ENCODE data around the gene AP1B1.
"Not testable (repeated sequence)": the region's sequence is repeated elsewhere in the genome, so short reads cannot be mapped to it uniquely, and the experiment has no call there.

AP1B1 gene

DNA sequence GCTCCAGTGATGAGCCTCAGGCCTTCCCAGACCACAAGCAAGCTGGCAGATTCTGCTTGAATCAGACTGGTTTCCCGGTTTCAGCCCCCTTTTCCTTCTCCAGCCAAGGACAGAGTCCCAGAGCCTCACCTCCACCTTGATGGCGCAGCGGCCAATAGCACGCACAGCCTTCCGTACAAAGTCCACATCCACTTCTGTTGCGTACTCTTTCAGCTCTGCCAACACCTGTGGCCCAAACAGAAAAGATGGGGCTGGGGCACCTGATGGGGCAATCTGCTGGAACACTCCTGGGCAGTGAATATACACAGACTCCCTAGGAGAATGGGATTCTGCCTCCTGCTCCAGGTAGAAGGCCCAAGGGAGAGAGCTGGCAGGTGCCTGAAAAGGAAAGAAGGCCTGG is 37.3 kb downstream of the AP1B1 start:
- Histone ChIP-seq H3K9me3 (ENCODE audit: control insufficient read depth, low read length) (no peaks in the 10 kb centered on the region), H3K36me3 (ENCODE audit: control insufficient read depth, insufficient read depth, low read length) (peaks cover 97% of the 10 kb centered on the region), H3K27ac (ENCODE audit: low read depth, low read length, severe bottlenecking) (no peak overlapping the region), H3K4me1 (ENCODE audit: control insufficient read depth, insufficient read depth, low read length, poor library complexity, severe bottlenecking) (no peaks in the 10 kb centered on the region), H3K4me3 (ENCODE audit: extremely low read depth, insufficient read depth, low read length, poor library complexity, severe bottlenecking) (no peak overlapping the region)
- 94 to 98% methylated on average over 6 of the region's 6 CpGs for WGBS, 2 experiments (ENCODE audit: insufficient coverage in 2 of 2)

DNA sequence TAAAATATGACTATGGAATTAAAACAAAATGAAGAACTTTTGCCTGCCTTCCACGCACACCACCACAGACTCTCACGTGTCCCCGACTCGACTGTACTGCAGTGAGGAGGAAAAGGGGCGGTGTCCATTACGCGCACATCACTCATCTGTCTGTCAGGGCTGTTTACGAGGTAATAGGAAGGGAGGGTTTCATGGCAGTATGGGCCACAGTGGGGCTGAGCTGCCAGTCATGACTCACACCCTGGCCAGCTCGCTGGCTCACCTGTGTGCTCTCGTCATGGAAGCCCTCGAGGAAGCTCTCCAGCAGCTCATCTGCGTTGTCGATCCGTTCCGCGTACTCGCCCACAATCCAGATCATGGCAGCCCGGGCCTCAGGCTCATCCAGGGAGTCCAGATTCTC is 39.4 kb downstream of the AP1B1 start:
- H3K4me1 ChIP-seq (ENCODE audit: control insufficient read depth, insufficient read depth, low read length, poor library complexity, severe bottlenecking) = peaks cover 4% of the 10 kb centered on the region
- WGBS, 2 experiments (ENCODE audit: insufficient coverage in 2 of 2) = 96 to 97% methylated on average over 17 to 18 of the region's 18 CpGs
- H3K27ac ChIP-seq (ENCODE audit: low read depth, low read length, severe bottlenecking) = no peak overlapping the region
- H3K9me3 ChIP-seq (ENCODE audit: control insufficient read depth, low read length) = no peaks in the 10 kb centered on the region
- H3K4me3 ChIP-seq (ENCODE audit: extremely low read depth, insufficient read depth, low read length, poor library complexity, severe bottlenecking) = no peak overlapping the region
- peaks cover 85% of the 10 kb centered on the region for H3K36me3 ChIP-seq (ENCODE audit: control insufficient read depth, insufficient read depth, low read length)

DNA sequence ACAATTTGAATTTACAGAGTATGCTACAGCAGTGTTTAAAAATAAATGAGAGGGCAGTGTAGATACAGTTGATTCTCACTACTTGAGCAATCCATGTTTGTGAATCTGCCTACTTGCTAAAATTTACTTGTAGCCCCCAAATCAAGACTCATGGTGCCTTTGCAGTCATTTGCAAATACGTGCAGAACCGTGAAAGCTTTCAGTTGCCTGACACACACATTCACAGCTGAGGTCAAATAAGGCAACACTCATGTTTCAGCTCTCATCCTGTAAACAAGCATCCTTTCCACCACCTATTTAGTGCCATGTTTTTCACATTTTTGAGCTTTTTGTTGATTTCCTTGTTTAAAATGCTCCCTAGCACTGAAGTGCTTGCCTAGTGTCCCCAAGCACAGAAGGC is 40.3 kb downstream of the AP1B1 start:
- Histone ChIP-seq H3K4me1 (ENCODE audit: control insufficient read depth, insufficient read depth, low read length, poor library complexity, severe bottlenecking) (peaks cover 4% of the 10 kb centered on the region), H3K9me3 (ENCODE audit: control insufficient read depth, low read length) (no peaks in the 10 kb centered on the region), H3K36me3 (ENCODE audit: control insufficient read depth, insufficient read depth, low read length) (peaks cover 83% of the 10 kb centered on the region), H3K4me3 (ENCODE audit: extremely low read depth, insufficient read depth, low read length, poor library complexity, severe bottlenecking) (no peak overlapping the region), H3K27ac (ENCODE audit: low read depth, low read length, severe bottlenecking) (no peak overlapping the region)
- WGBS, 2 experiments (ENCODE audit: insufficient coverage in 2 of 2) = 95% methylated on average over 2 of the region's 2 CpGs

DNA sequence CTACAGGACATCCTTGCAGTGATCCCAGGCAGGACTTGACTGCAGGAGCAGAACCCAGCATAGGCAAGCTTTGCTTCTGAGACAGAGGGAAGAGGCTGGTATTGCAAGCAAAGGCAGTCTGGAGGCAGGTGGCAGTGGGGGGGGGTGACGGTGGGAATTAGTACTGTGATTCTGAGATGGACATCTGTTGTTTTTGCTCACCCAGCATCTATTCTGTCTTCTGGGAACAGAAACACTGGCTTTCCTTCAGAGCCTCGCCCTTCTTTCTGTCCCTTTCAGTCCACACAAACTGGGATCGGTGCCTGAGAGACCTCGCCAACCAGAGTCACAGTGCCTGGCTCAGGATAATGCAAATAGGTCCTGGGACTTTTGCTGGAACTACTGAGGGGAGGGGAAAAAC is 41.7 kb downstream of the AP1B1 start:
- Histone ChIP-seq H3K36me3 (ENCODE audit: control insufficient read depth, insufficient read depth, low read length) (peaks cover 83% of the 10 kb centered on the region), H3K9me3 (ENCODE audit: control insufficient read depth, low read length) (no peaks in the 10 kb centered on the region), H3K27ac (ENCODE audit: low read depth, low read length, severe bottlenecking) (no peak overlapping the region), H3K4me1 (ENCODE audit: control insufficient read depth, insufficient read depth, low read length, poor library complexity, severe bottlenecking) (peaks cover 4% of the 10 kb centered on the region), H3K4me3 (ENCODE audit: extremely low read depth, insufficient read depth, low read length, poor library complexity, severe bottlenecking) (no peak overlapping the region)
- WGBS, 2 experiments (ENCODE audit: insufficient coverage in 2 of 2) = 83 to 100% methylated on average over 2 to 3 of the region's 4 CpGs

DNA sequence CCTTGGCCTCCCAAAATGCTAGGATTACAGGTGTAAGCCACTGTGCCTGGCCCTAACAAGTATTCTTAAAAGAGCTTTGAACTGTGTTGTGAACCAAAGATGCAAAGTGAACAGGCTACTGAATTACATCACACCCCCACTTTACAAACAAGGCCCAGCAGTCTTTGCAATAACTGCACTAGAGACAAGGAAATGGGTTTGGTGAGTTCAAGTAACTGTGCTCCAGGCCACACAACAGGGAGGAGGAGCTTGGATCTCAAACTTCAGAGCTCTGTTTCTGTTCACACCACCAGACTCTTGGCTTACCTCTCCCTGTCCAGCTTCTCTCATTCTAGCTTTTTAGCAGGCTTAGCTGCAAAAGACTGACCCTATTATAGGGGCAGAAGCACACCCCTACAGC is 42.4 kb downstream of the AP1B1 start:
- no peaks in the 10 kb centered on the region for H3K9me3 ChIP-seq (ENCODE audit: control insufficient read depth, low read length)
- peaks cover 83% of the 10 kb centered on the region for H3K36me3 ChIP-seq (ENCODE audit: control insufficient read depth, insufficient read depth, low read length)
- H3K4me1 ChIP-seq (ENCODE audit: control insufficient read depth, insufficient read depth, low read length, poor library complexity, severe bottlenecking) = peaks cover 4% of the 10 kb centered on the region
- no peak overlapping the region for H3K4me3 ChIP-seq (ENCODE audit: extremely low read depth, insufficient read depth, low read length, poor library complexity, severe bottlenecking)
- no peak overlapping the region for H3K27ac ChIP-seq (ENCODE audit: low read depth, low read length, severe bottlenecking)

DNA sequence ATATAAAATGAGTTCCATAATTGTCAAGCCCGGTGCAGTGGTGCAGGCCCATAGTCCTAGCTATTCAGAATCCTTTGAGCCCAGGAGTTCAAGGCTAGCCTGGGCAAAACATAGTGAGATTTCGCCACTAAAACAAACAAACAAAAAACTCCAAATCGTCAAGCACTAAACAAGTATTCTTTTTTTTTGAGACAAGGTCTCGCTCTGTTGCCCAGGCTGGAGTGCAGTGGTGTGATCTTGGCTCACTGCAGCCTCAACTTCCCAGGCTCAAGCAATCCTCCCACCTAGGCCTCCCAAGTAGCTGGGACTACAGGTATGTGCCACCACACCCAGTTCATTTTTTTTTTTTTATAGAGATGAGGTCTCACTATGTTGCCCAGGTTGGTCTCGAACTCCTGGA is 43.5 kb downstream of the AP1B1 start:
- 97 to 100% methylated on average over 2 to 4 of the region's 5 CpGs for WGBS, 2 experiments (ENCODE audit: insufficient coverage in 2 of 2)
- peaks cover 83% of the 10 kb centered on the region for H3K36me3 ChIP-seq (ENCODE audit: control insufficient read depth, insufficient read depth, low read length)
- H3K9me3 ChIP-seq (ENCODE audit: control insufficient read depth, low read length); H3K27ac ChIP-seq (ENCODE audit: low read depth, low read length, severe bottlenecking); H3K4me3 ChIP-seq (ENCODE audit: extremely low read depth, insufficient read depth, low read length, poor library complexity, severe bottlenecking); H3K4me1 ChIP-seq (ENCODE audit: control insufficient read depth, insufficient read depth, low read length, poor library complexity, severe bottlenecking): not testable (repeated sequence)

DNA sequence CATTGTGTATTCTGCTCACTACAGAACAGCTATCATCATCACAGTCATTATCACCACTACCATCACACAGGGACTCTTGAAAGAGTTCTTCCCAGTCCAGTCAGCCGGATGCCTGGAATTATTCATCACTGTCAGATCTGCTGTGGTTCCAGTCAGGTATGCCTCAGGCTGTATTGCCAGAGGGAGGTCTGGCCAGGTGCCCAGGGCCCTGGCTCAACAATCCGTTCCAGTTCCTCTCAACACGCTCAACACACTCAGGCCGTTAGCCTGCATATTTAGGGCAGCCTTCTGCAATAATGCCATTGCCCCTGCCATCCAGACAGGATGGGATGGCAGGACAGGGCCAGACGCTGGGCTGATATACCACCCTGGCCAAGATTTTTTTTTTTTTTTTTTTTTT is 44.2 kb downstream of the AP1B1 start:
- Histone ChIP-seq H3K27ac (ENCODE audit: low read depth, low read length, severe bottlenecking) (no peak overlapping the region), H3K36me3 (ENCODE audit: control insufficient read depth, insufficient read depth, low read length) (peaks cover 83% of the 10 kb centered on the region)
- 86 to 96% methylated on average over 4 to 5 of the region's 5 CpGs for WGBS, 2 experiments (ENCODE audit: insufficient coverage in 2 of 2)

DNA sequence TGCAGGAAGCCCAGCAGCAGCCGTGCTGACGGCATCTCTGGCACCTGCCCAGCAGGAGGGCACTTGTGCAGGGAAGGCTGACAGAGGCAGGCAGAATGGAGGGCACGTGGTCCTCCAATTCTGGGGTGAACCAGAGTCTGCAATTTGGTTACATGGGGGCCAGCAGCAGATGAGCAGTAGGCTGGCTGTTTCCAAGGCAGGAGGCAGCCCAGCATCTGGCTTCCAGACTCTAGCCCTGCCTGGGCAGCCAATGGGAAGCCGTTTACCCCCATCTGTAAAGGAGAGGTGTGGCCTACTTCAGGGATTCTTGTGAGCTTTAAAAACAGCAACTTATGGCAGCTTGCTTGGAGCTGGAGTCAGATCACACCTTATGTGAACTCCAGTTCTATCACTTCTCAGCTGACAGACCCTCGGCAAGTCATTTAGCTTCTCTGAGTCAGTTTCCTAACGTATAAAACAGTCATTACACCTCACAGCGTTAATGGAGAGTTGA is 45.0 kb downstream of the AP1B1 start:
- Histone ChIP-seq H3K27ac (ENCODE audit: low read depth, low read length, severe bottlenecking) (no peak overlapping the region), H3K4me3 (ENCODE audit: extremely low read depth, insufficient read depth, low read length, poor library complexity, severe bottlenecking) (no peak overlapping the region), H3K4me1 (ENCODE audit: control insufficient read depth, insufficient read depth, low read length, poor library complexity, severe bottlenecking) (peaks cover 4% of the 10 kb centered on the region), H3K9me3 (ENCODE audit: control insufficient read depth, low read length) (no peaks in the 10 kb centered on the region), H3K36me3 (ENCODE audit: control insufficient read depth, insufficient read depth, low read length) (peaks cover 83% of the 10 kb centered on the region)
- 90 to 95% methylated on average over 6 of the region's 7 CpGs for WGBS, 2 experiments (ENCODE audit: insufficient coverage in 2 of 2)

More for the DNA sequence above, 44.2 kb downstream of the AP1B1 start:
- H3K9me3 ChIP-seq (ENCODE audit: control insufficient read depth, low read length) = no peaks in the 10 kb centered on the region
- H3K4me3 ChIP-seq (ENCODE audit: extremely low read depth, insufficient read depth, low read length, poor library complexity, severe bottlenecking) = no peak overlapping the region
- peaks cover 4% of the 10 kb centered on the region for H3K4me1 ChIP-seq (ENCODE audit: control insufficient read depth, insufficient read depth, low read length, poor library complexity, severe bottlenecking)

DNA sequence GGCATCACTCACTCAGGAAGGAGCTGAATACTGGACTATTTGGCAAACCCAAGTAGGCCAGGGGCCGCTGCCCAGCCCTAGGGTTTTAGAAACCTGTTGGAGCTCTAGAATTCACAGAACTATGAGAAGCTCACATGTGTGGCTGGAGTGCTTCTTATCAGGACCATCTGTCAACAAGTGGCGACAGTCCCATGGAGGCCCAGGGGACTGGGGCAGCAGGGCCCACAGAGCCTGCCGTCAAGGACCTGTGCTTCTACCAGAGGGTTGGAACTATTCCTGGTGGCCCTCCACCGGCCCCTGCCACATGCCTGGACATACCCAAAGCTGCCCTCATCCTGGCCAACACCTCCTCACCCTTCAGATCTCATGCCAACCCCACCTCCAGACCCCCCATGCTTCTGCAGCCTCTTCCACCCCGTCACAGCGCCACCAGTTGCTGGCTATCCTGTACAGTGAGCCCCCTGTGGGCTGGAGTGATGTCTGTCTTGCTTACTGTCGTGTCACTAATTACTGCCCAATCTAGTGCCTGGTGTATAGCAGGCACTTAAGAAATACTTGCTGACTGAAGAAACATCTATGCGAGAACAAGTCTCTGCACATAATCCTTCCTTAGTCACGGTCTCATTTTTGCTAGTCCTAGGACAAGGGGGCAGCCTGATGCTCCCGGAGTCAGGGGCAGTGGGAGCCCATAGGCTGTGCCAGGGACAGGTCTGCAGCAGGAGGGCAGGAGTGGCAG is 45.6 kb downstream of the AP1B1 start:
- H3K36me3 ChIP-seq (ENCODE audit: control insufficient read depth, insufficient read depth, low read length) = peaks cover 82% of the 10 kb centered on the region
- no peaks in the 10 kb centered on the region for H3K9me3 ChIP-seq (ENCODE audit: control insufficient read depth, low read length)
- H3K4me1 ChIP-seq (ENCODE audit: control insufficient read depth, insufficient read depth, low read length, poor library complexity, severe bottlenecking) = peaks cover 4% of the 10 kb centered on the region
- H3K27ac ChIP-seq (ENCODE audit: low read depth, low read length, severe bottlenecking) = no peak overlapping the region
- no peak overlapping the region for H3K4me3 ChIP-seq (ENCODE audit: extremely low read depth, insufficient read depth, low read length, poor library complexity, severe bottlenecking)
- 85 to 98% methylated on average over 5 to 9 of the region's 10 CpGs for WGBS, 2 experiments (ENCODE audit: insufficient coverage in 2 of 2)

DNA sequence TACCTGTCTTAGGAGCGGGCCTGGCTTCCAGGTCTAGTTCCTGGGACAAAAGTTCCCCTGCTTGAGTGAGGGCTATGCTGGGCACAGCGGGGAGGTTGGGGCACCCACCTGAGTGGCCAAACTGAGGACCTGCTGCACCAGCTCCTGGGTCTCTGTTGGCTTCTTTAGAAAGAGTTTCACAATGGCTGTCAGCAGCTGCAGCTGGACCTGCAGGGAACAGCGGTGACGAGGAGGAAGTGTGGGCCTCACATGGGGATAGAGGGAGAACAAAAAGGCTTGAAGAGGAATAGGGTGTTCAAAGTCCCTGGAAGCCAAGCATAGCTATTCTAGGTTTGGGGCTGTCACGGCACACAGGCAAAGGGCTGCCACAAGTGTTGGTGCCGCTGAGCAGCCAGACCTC is 46.2 kb downstream of the AP1B1 start:
- Histone ChIP-seq H3K4me1 (ENCODE audit: control insufficient read depth, insufficient read depth, low read length, poor library complexity, severe bottlenecking) (peaks cover 4% of the 10 kb centered on the region), H3K4me3 (ENCODE audit: extremely low read depth, insufficient read depth, low read length, poor library complexity, severe bottlenecking) (no peak overlapping the region), H3K27ac (ENCODE audit: low read depth, low read length, severe bottlenecking) (no peak overlapping the region), H3K9me3 (ENCODE audit: control insufficient read depth, low read length) (no peaks in the 10 kb centered on the region), H3K36me3 (ENCODE audit: control insufficient read depth, insufficient read depth, low read length) (peaks cover 83% of the 10 kb centered on the region)
- 97 to 98% methylated on average over 5 to 6 of the region's 6 CpGs for WGBS, 2 experiments (ENCODE audit: insufficient coverage in 2 of 2)

DNA sequence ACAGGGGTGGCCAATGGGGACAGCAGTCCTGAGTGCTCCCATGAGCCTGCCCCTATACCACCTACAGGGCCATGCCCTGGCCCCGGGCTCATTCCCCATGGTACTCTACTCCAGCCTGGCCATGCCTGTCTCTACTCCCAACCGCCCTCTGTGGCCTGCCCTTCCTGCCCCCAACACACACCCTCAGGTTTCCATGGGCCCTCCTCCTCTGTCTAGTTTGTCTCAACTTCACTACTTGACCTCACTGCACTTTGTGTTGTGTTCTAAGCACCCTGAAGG is 46.6 kb downstream of the AP1B1 start:
- peaks cover 83% of the 10 kb centered on the region for H3K36me3 ChIP-seq (ENCODE audit: control insufficient read depth, insufficient read depth, low read length)
- H3K4me3 ChIP-seq (ENCODE audit: extremely low read depth, insufficient read depth, low read length, poor library complexity, severe bottlenecking) = no peak overlapping the region
- 91 to 92% methylated on average over 2 of the region's 2 CpGs for WGBS, 2 experiments (ENCODE audit: insufficient coverage in 2 of 2)
- no peaks in the 10 kb centered on the region for H3K9me3 ChIP-seq (ENCODE audit: control insufficient read depth, low read length)
- no peak overlapping the region for H3K27ac ChIP-seq (ENCODE audit: low read depth, low read length, severe bottlenecking)
- peaks cover 4% of the 10 kb centered on the region for H3K4me1 ChIP-seq (ENCODE audit: control insufficient read depth, insufficient read depth, low read length, poor library complexity, severe bottlenecking)

Measured in mesodermal cell (in vitro differentiated cells).